Cardiac muscle cell (in vitro differentiated cells and primary cell): Measurements from ENCODE around the gene FRAS1. TPM values are rescaled to one million over a fixed set of nuclear protein-coding genes. Genes with fewer than 3 reads are reported as not detected.
"Not testable (repeated sequence)": the region's sequence is repeated elsewhere in the genome, so short reads cannot be mapped to it uniquely, and the experiment has no call there.

Experiments
- DNase-seq, 2 donors: peaks; one replicate each; pipeline versions ENCODE4 v3.0.0 to v3.0.0-alpha.2; 2010 to 2017; ENCODE audit warnings: low read depth in 1 of 2, low spot score in 1 of 2
- H3K27ac ChIP-seq: fragments of 200-600 bp; sonication (generic); 2 replicates; pipeline ENCODE4 v1.5.1; 2016
- H3K27me3 ChIP-seq: fragments of 200-600 bp; sonication (generic); 2 replicates; pipeline ENCODE4 v1.6.0; 2016; ENCODE audit warnings: control low read depth
- H3K36me3 ChIP-seq: fragments of 200-600 bp; sonication (generic); 2 replicates; pipeline ENCODE4 v1.5.1; 2016; ENCODE audit warnings: control low read depth
- H3K4me1 ChIP-seq: fragments of 200-600 bp; sonication (generic); 2 replicates; pipeline ENCODE4 v1.8.1; 2017; ENCODE audit warnings: low read depth, mild to moderate bottlenecking, mixed run types
- H3K4me3 ChIP-seq: fragments of 200-600 bp; sonication (generic); 2 replicates; pipeline ENCODE4 v1.5.1; 2016; ENCODE audit warnings: mild to moderate bottlenecking
- H3K9me3 ChIP-seq: fragments of 200-600 bp; sonication (generic); 2 replicates; pipeline ENCODE4 v1.5.1; 2017; ENCODE audit warnings: low read depth, mild to moderate bottlenecking, control low read depth
- CTCF ChIP-seq: IDR thresholded peaks from 2 replicates; pipeline ENCODE4 v1.5.1; 2012; ENCODE audit warnings: low read depth, mild to moderate bottlenecking, low read length
- polyA plus RNA-seq: library from polyadenylated mRNA; unstranded; fragments of >200 nt; fragmentation: Nextera tagmentation; extraction: Ambion mirVana; gene quantifications from 2 replicates; pipeline ENCODE4 v1.2.1, GENCODE V29; 2016
- total RNA-seq: library from RNA; depleted of rRNA; stranded (reverse); fragments of >200 nt; gene quantifications from 2 replicates; pipeline ENCODE4 v1.2.3, GENCODE V29; 2016

FRAS1 gene
- total and polyA plus RNA-seq, 2 experiments from 2014 or later = 4.4 to 20.4 TPM

- TF ChIP-seq CTCF = no peak
- Histone ChIP-seq H3K36me3 (no peaks in the 10 kb centered on the region), H3K27me3 (no peaks in the 10 kb centered on the region), H3K9me3 (no peaks in the 10 kb centered on the region), H3K27ac (peak overlapping the region; percentile 59), H3K4me1 (peaks cover 27% of the 10 kb centered on the region), H3K4me3 (no peak overlapping the region)
- no peak for DNase-seq
Measured at GRCh38 chr4:78267790-78268189, 210.7 kb downstream of the FRAS1 start.

DNA sequence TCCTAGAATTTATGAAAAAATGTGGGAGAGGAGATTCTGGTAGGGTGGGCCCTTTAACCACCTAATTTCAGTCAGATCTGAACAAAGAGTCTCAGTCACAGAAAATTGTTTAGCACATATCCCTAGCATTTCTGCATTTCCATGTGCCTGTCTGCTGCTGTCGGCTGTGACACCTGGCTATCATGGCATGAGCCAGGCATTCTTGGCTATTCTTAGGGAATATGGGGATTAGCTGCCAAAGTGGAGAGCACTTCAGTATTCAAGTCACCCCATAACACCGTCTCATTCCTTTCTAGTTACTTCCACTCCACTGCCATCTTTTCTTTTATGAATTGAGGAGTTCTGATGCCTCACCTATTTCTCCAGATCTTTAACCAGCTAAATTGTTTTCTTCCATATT is 211.5 kb downstream of the FRAS1 start:
- Histone ChIP-seq H3K4me3 (no peak overlapping the region), H3K27ac (peak overlapping the region; percentile 59), H3K9me3 (no peaks in the 10 kb centered on the region), H3K36me3 (no peaks in the 10 kb centered on the region), H3K4me1 (peaks cover 27% of the 10 kb centered on the region), H3K27me3 (no peaks in the 10 kb centered on the region)
- no peak for DNase-seq
- no peak for TF ChIP-seq CTCF

- not testable (repeated sequence) for H3K4me3 ChIP-seq, H3K4me1 ChIP-seq, H3K36me3 ChIP-seq, H3K27ac ChIP-seq, H3K9me3 ChIP-seq, DNase-seq, H3K27me3 ChIP-seq
Measured at GRCh38 chr4:78275450-78275849, 218.3 kb downstream of the FRAS1 start.

- Histone ChIP-seq H3K27ac (no peak overlapping the region), H3K27me3 (no peaks in the 10 kb centered on the region), H3K4me3 (no peak overlapping the region), H3K36me3 (no peaks in the 10 kb centered on the region), H3K9me3 (no peaks in the 10 kb centered on the region), H3K4me1 (peaks cover 5% of the 10 kb centered on the region)
- DNase-seq = no peak
- no peak for TF ChIP-seq CTCF
Measured at GRCh38 chr4:78286281-78286680, 229.2 kb downstream of the FRAS1 start.

DNA sequence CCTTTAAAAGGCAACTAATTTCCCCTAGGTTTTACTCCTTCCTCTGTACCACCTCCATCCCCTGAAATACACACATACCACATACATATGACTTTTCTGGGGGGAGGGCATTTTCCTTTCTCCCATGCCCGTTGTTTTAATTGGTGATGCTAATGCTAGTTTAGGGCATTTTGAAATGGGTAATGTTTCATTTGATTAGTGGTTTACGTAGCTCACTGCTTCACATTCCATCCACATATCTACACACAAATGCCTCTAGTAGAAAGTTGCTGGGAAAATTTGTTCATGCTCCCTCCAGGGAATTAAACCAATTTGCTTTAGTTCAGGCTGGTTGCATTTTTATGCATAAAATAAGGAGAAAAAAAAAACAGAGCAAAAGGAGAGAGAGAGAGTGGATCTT is 231.2 kb downstream of the FRAS1 start:
- TF ChIP-seq CTCF = no peak
- H3K27ac ChIP-seq = no peak overlapping the region
- H3K4me1 ChIP-seq = no peaks in the 10 kb centered on the region
- no peaks in the 10 kb centered on the region for H3K9me3 ChIP-seq
- DNase-seq = peak in 1 of 2 donors; percentile 56
- no peaks in the 10 kb centered on the region for H3K36me3 ChIP-seq
- no peaks in the 10 kb centered on the region for H3K27me3 ChIP-seq
- no peak overlapping the region for H3K4me3 ChIP-seq

DNA sequence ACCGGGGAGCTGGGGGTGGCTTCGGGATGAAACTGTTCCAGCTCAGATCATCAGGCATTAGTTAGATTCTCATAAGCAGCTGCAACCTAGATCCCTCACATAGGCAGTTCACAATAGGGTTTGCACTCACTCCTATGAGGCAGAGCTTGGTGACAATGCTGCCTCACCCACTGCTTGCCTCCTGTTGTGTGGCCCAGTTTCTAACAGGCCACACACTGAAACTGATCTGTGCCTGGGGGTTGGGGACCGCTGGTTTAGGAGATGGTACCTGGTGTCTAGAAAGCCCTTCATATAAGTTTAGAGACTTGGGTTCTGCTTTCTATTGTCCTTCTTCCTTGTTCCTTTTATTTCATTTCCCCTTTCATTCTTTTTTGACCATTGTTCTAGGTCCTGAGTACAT is 234.2 kb downstream of the FRAS1 start:
- H3K36me3 ChIP-seq = no peaks in the 10 kb centered on the region
- no peaks in the 10 kb centered on the region for H3K9me3 ChIP-seq
- no peak for DNase-seq
- no peaks in the 10 kb centered on the region for H3K4me1 ChIP-seq
- TF ChIP-seq CTCF = no peak
- H3K27ac ChIP-seq = no peak overlapping the region
- no peak overlapping the region for H3K4me3 ChIP-seq
- H3K27me3 ChIP-seq = no peaks in the 10 kb centered on the region
